Measurements from ENCODE around the gene TGFB1I1.
A peak's percentile ranks its signal among the peaks of the same experiment; 100 is the strongest.
"Not testable (repeated sequence)": the region's sequence is repeated elsewhere in the genome, so short reads cannot be mapped to it uniquely, and the experiment has no call there.

The TGFB1I1 gene

GRCh38 chr16:31439023-31439422 lies 32.9 kb upstream of the TGFB1I1 start:
- not testable (repeated sequence) for H3K4me3 ChIP-seq (ENCODE audit: insufficient read depth in 1 of 2, low read depth in 1 of 2, low read length in 2 of 2); H2BK120ac ChIP-seq (ENCODE audit: low read depth, low read length); H3K36me3 ChIP-seq (ENCODE audit: control insufficient read depth in 1 of 2, insufficient read depth in 2 of 2, low read depth in 1 of 2, low read length in 2 of 2); H3K9me3 ChIP-seq (ENCODE audit: control insufficient read depth, low read length); H2AK5ac ChIP-seq (ENCODE audit: low read length, severe bottlenecking); H2AFZ ChIP-seq (ENCODE audit: low read depth, low read length); DNase-seq; H3K4me2 ChIP-seq (ENCODE audit: low read length, poor library complexity, severe bottlenecking); H2BK12ac ChIP-seq (ENCODE audit: low read length in 2 of 2); H3K23ac ChIP-seq (ENCODE audit: low read length in 2 of 2); H3K9ac ChIP-seq (ENCODE audit: low read length); H4K91ac ChIP-seq (ENCODE audit: low read length); H3K4me1 ChIP-seq (ENCODE audit: control insufficient read depth, insufficient read depth, low read depth, low read length); H3K14ac ChIP-seq (ENCODE audit: low read length in 2 of 2); H4K8ac ChIP-seq (ENCODE audit: low read length); H3K79me1 ChIP-seq (replicated peaks; ENCODE audit: low read length, poor library complexity, severe bottlenecking); H3K27ac ChIP-seq (ENCODE audit: low read length, poor library complexity, severe bottlenecking); H3K18ac ChIP-seq (ENCODE audit: low read depth in 1 of 2, low read length in 2 of 2); H3K4ac ChIP-seq (ENCODE audit: low read depth in 1 of 2, low read length in 2 of 2); H3K27me3 ChIP-seq (ENCODE audit: control insufficient read depth in 1 of 2, insufficient read depth in 1 of 2, low read length in 2 of 2); H2BK15ac ChIP-seq (ENCODE audit: low read depth, poor library complexity, severe bottlenecking); H2BK5ac ChIP-seq (ENCODE audit: low read depth, low read length, poor library complexity, severe bottlenecking)
- 53% methylated on average over 2 of the region's 4 CpGs for WGBS

GRCh38 chr16:31439519-31439918 lies 32.4 kb upstream of the TGFB1I1 start:
- Histone ChIP-seq H2AK5ac (ENCODE audit: low read length, severe bottlenecking) (no peak overlapping the region), H3K4me3 (ENCODE audit: insufficient read depth in 1 of 2, low read depth in 1 of 2, low read length in 2 of 2) (no peak overlapping the region), H2BK15ac (ENCODE audit: low read depth, poor library complexity, severe bottlenecking) (no peak overlapping the region), H3K23ac (ENCODE audit: low read length in 2 of 2) (no peak overlapping the region), H3K9ac (ENCODE audit: low read length) (no peak overlapping the region), H4K8ac (ENCODE audit: low read length) (no peak overlapping the region), H3K27ac (ENCODE audit: low read length, poor library complexity, severe bottlenecking) (no peak overlapping the region), H3K4ac (ENCODE audit: low read depth in 1 of 2, low read length in 2 of 2) (no peak overlapping the region), H3K27me3 (ENCODE audit: control insufficient read depth in 1 of 2, insufficient read depth in 1 of 2, low read length in 2 of 2) (no peaks in the 10 kb centered on the region), H3K14ac (ENCODE audit: low read length in 2 of 2) (no peak overlapping the region), H2AFZ (ENCODE audit: low read depth, low read length) (no peak overlapping the region), H2BK12ac (ENCODE audit: low read length in 2 of 2) (no peak overlapping the region), H3K18ac (ENCODE audit: low read depth in 1 of 2, low read length in 2 of 2) (no peak overlapping the region), H2BK120ac (ENCODE audit: low read depth, low read length) (no peak overlapping the region), H3K4me2 (ENCODE audit: low read length, poor library complexity, severe bottlenecking) (no peak overlapping the region), H2BK5ac (ENCODE audit: low read depth, low read length, poor library complexity, severe bottlenecking) (no peak overlapping the region), H3K79me1 (replicated peaks; ENCODE audit: low read length, poor library complexity, severe bottlenecking) (no peaks in the 10 kb centered on the region), H3K36me3 (ENCODE audit: control insufficient read depth in 1 of 2, insufficient read depth in 2 of 2, low read depth in 1 of 2, low read length in 2 of 2) (no peaks in the 10 kb centered on the region), H3K4me1 (ENCODE audit: control insufficient read depth, insufficient read depth, low read depth, low read length) (peaks cover 8% of the 10 kb centered on the region), H3K9me3 (ENCODE audit: control insufficient read depth, low read length) (no peaks in the 10 kb centered on the region), H4K91ac (ENCODE audit: low read length) (no peak overlapping the region)
- DNase-seq: no peak
- 100% methylated on average over 2 of the region's 3 CpGs for WGBS

GRCh38 chr16:31440516-31441184 lies 31.3 kb upstream of the TGFB1I1 start:
- no peak for DNase-seq
- Histone ChIP-seq H3K79me1 (replicated peaks; ENCODE audit: low read length, poor library complexity, severe bottlenecking) (no peaks in the 10 kb centered on the region), H4K8ac (ENCODE audit: low read length) (no peak overlapping the region), H3K4me2 (ENCODE audit: low read length, poor library complexity, severe bottlenecking) (no peak overlapping the region), H2BK5ac (ENCODE audit: low read depth, low read length, poor library complexity, severe bottlenecking) (no peak overlapping the region), H2AFZ (ENCODE audit: low read depth, low read length) (no peak overlapping the region), H3K9me3 (ENCODE audit: control insufficient read depth, low read length) (no peaks in the 10 kb centered on the region), H3K4me1 (ENCODE audit: control insufficient read depth, insufficient read depth, low read depth, low read length) (peaks cover 8% of the 10 kb centered on the region), H4K91ac (ENCODE audit: low read length) (no peak overlapping the region), H2AK5ac (ENCODE audit: low read length, severe bottlenecking) (no peak overlapping the region), H3K27ac (ENCODE audit: low read length, poor library complexity, severe bottlenecking) (no peak overlapping the region), H3K9ac (ENCODE audit: low read length) (no peak overlapping the region), H3K4ac (ENCODE audit: low read depth in 1 of 2, low read length in 2 of 2) (no peak overlapping the region), H2BK120ac (ENCODE audit: low read depth, low read length) (no peak overlapping the region), H3K18ac (ENCODE audit: low read depth in 1 of 2, low read length in 2 of 2) (no peak overlapping the region), H2BK15ac (ENCODE audit: low read depth, poor library complexity, severe bottlenecking) (no peak overlapping the region), H2BK12ac (ENCODE audit: low read length in 2 of 2) (no peak overlapping the region), H3K14ac (ENCODE audit: low read length in 2 of 2) (no peak overlapping the region), H3K27me3 (ENCODE audit: control insufficient read depth in 1 of 2, insufficient read depth in 1 of 2, low read length in 2 of 2) (no peaks in the 10 kb centered on the region), H3K36me3 (ENCODE audit: control insufficient read depth in 1 of 2, insufficient read depth in 2 of 2, low read depth in 1 of 2, low read length in 2 of 2) (no peaks in the 10 kb centered on the region), H3K4me3 (ENCODE audit: insufficient read depth in 1 of 2, low read depth in 1 of 2, low read length in 2 of 2) (no peak overlapping the region), H3K23ac (ENCODE audit: low read length in 2 of 2) (no peak overlapping the region)
- WGBS: 92% methylated on average over 4 of the region's 4 CpGs

- Histone ChIP-seq H3K4me3 (ENCODE audit: insufficient read depth in 1 of 2, low read depth in 1 of 2, low read length in 2 of 2) (peak overlapping the region in 1 of 2 experiments; percentile 87), H3K27ac (ENCODE audit: low read length, poor library complexity, severe bottlenecking) (no peak overlapping the region), H2BK15ac (ENCODE audit: low read depth, poor library complexity, severe bottlenecking) (no peak overlapping the region), H3K36me3 (ENCODE audit: control insufficient read depth in 1 of 2, insufficient read depth in 2 of 2, low read depth in 1 of 2, low read length in 2 of 2) (no peaks in the 10 kb centered on the region), H2AFZ (ENCODE audit: low read depth, low read length) (no peak overlapping the region), H4K91ac (ENCODE audit: low read length) (peak overlapping the region; percentile 61), H3K9ac (ENCODE audit: low read length) (peak overlapping the region; percentile 92), H3K14ac (ENCODE audit: low read length in 2 of 2) (no peak overlapping the region), H3K4me1 (ENCODE audit: control insufficient read depth, insufficient read depth, low read depth, low read length) (peaks cover 8% of the 10 kb centered on the region), H3K18ac (ENCODE audit: low read depth in 1 of 2, low read length in 2 of 2) (no peak overlapping the region), H3K79me1 (replicated peaks; ENCODE audit: low read length, poor library complexity, severe bottlenecking) (no peaks in the 10 kb centered on the region), H3K4ac (ENCODE audit: low read depth in 1 of 2, low read length in 2 of 2) (peak overlapping the region in 1 of 2 experiments; percentile 64), H2AK5ac (ENCODE audit: low read length, severe bottlenecking) (no peak overlapping the region), H3K9me3 (ENCODE audit: control insufficient read depth, low read length) (no peaks in the 10 kb centered on the region), H2BK12ac (ENCODE audit: low read length in 2 of 2) (no peak overlapping the region), H2BK120ac (ENCODE audit: low read depth, low read length) (no peak overlapping the region), H3K23ac (ENCODE audit: low read length in 2 of 2) (no peak overlapping the region), H3K4me2 (ENCODE audit: low read length, poor library complexity, severe bottlenecking) (no peak overlapping the region), H4K8ac (ENCODE audit: low read length) (no peak overlapping the region), H2BK5ac (ENCODE audit: low read depth, low read length, poor library complexity, severe bottlenecking) (no peak overlapping the region), H3K27me3 (ENCODE audit: control insufficient read depth in 1 of 2, insufficient read depth in 1 of 2, low read length in 2 of 2) (no peaks in the 10 kb centered on the region)
- 86% methylated on average over 19 of the region's 34 CpGs for WGBS
- no peak for DNase-seq
These were observed 30.0 kb upstream of the TGFB1I1 start for GRCh38 chr16:31441956-31442355.
